Fibroblast of mammary gland (primary cell): ENCODE data around the gene ASMTL.

Experiments
- DNase-seq: peaks from one replicate; pipeline ENCODE4 v3.0.0-alpha.2; 2010; ENCODE audit warnings: low read depth
- H3K4me3 ChIP-seq: 2 replicates; pipeline ENCODE4 v1.5.1; 2011; ENCODE audit warnings: low read depth, mild to moderate bottlenecking, low read length, moderate library complexity; ENCODE audit not compliant: control insufficient read depth
- TF ChIP-seq, protein P1 (sequence below): conservative IDR thresholded peaks from 2 replicates; pipeline ENCODE4 v1.5.1; 2011; ENCODE audit warnings: low read depth, low read length, inconsistent platforms; ENCODE audit not compliant: control insufficient read depth, insufficient read depth

Gene ASMTL

DNA sequence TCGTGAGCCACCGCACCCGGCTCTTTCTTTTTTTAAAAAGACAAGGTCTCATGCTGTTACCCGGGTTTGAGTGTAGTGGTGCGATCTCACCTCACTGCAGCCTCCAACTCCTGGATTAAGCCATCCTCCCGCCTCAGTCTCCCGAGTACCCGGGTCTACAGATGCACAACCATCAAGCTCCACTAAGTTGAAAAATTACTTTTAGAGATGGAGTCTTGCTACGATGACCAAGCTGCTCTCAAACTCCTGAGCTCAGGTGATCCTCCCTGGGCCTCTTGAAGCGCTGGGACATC is 62.8 kb downstream of the ASMTL start:
- no peak overlapping the region for H3K4me3 ChIP-seq
- TF ChIP-seq, protein P1, sequence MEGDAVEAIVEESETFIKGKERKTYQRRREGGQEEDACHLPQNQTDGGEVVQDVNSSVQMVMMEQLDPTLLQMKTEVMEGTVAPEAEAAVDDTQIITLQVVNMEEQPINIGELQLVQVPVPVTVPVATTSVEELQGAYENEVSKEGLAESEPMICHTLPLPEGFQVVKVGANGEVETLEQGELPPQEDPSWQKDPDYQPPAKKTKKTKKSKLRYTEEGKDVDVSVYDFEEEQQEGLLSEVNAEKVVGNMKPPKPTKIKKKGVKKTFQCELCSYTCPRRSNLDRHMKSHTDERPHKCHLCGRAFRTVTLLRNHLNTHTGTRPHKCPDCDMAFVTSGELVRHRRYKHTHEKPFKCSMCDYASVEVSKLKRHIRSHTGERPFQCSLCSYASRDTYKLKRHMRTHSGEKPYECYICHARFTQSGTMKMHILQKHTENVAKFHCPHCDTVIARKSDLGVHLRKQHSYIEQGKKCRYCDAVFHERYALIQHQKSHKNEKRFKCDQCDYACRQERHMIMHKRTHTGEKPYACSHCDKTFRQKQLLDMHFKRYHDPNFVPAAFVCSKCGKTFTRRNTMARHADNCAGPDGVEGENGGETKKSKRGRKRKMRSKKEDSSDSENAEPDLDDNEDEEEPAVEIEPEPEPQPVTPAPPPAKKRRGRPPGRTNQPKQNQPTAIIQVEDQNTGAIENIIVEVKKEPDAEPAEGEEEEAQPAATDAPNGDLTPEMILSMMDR: no peak
- DNase-seq: no peak

DNA sequence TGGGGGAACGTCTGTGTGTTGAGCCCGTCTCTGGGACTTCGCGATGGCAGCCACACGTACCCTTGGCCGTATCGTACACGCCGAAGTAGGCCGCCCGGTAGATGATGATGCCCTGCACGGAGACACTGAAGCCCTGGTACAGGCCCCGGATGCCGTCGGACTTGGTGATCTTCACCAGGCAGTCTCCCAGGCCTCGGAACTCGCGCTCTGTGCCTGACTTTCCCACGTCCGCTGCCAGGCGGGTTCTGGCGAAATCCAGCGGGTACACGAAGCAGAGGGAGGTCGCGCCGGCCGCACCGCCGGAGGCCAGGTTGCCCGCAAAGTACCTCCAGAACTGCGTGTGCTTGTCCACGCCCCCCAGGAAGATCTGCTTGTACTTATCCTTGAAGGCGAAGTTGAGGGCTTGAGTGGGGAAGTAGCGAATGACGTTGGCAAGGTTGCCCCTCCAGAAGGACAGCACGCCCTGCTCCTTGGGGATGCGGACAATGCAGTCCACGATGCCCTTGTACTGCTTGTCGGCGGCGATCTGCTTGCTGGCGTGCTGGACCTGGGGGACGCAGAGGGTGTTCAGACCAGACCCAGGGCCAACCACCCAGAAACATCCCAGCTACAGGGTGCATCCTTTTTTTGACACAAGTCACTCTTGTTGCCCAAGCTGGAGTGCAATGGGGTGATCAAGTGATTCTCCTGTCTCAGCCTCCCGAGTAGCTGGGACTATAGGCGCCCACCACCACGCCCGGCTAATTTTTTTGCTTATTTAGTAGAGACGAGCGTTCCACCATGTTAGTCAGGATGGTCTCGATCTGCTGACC is 63.3 kb downstream of the ASMTL start:
- DNase-seq: no peak
- no peak overlapping the region for H3K4me3 ChIP-seq
- TF ChIP-seq, protein P1: no peak

DNA sequence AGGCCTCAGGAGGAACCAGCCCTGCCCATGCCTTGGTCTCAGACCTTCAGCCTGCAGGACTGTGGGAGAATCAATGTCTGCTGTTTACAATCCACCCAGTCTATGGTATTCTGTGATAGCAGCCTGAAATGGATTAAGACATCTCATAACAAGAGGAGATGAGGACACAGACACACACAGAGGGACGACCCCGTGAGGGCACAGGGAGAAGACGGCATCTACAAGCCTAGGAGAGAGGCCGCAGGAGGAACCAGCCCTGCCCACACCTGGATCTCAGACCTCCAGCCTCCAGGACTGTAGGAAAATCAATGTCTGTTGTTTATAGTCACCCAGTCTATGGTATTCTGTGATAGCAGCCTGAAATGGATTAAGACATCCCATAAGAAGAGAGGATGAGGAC is 64.1 kb downstream of the ASMTL start:
- TF ChIP-seq, protein P1: no peak
- DNase-seq: no peak
- H3K4me3 ChIP-seq: no peak overlapping the region

DNA sequence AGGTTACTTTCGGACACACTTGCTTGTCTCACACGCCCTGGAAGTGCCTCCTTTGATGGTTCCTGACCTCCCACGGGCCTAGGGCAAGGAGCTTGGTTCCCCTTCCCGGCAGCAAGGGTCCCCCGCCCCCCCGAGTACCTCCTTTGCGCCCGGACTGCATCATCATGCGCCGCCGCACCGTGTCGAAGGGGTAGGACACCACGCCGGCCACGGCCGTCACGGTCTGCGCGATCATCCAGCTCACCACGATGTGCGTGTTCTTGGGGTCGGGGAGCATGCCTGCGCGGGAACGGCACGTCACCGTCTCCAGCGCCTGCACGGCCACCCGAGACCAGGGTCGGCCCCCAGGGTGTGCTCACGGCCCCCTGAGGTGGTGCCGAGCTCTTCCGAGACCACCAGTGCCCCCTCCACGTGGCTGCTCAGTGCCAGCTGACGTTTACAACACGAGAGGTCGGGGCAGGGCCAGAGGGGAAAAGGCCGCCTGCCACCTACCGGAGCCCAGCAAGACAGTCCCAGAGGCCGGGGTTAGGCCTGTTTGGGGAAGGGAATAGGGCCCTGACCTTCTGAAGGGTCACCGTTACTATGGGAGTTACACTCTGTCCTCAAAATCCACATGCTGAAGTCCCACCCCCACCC is 65.5 kb downstream of the ASMTL start:
- DNase-seq: no peak
- H3K4me3 ChIP-seq: no peak overlapping the region
- TF ChIP-seq, protein P1: no peak

DNA sequence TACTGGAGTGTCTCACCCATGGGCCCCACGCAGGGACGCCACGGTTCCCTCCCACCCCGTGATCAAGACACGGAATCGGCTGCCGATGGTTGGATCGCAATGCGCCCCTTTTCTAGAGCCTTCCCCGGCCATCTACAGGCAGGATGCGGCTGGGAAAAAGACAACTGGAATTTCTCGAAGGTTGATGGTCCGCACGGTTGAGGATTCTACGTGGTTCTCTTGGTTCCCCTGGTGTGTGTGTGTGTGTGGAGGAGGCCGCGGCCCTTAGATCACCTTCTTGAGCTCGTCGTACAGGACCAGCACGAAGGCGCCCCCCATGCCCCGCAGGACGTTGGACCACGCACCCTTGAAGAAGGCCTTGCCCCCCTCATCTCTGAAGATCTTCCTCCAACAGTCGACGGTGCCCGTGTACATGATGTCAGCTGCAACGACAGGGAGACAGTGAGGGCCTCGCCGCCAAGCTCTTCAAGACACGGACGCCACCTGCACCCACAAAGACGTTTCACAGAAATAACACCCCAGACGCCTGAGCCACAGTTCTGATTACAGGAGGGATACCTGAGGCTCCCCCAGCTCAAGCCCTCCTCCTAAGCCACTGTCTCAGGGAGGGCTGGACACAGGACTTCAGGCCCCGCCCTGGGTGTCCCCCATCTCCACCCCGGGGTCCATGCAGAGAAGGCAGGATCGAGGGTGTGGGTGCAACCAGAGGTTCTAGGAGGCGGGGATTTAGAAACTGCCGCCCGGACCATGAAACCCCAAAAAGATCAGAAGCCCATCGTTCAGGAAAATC is 66.2 kb downstream of the ASMTL start:
- DNase-seq: no peak
- TF ChIP-seq, protein P1: no peak
- H3K4me3 ChIP-seq: no peak overlapping the region

DNA sequence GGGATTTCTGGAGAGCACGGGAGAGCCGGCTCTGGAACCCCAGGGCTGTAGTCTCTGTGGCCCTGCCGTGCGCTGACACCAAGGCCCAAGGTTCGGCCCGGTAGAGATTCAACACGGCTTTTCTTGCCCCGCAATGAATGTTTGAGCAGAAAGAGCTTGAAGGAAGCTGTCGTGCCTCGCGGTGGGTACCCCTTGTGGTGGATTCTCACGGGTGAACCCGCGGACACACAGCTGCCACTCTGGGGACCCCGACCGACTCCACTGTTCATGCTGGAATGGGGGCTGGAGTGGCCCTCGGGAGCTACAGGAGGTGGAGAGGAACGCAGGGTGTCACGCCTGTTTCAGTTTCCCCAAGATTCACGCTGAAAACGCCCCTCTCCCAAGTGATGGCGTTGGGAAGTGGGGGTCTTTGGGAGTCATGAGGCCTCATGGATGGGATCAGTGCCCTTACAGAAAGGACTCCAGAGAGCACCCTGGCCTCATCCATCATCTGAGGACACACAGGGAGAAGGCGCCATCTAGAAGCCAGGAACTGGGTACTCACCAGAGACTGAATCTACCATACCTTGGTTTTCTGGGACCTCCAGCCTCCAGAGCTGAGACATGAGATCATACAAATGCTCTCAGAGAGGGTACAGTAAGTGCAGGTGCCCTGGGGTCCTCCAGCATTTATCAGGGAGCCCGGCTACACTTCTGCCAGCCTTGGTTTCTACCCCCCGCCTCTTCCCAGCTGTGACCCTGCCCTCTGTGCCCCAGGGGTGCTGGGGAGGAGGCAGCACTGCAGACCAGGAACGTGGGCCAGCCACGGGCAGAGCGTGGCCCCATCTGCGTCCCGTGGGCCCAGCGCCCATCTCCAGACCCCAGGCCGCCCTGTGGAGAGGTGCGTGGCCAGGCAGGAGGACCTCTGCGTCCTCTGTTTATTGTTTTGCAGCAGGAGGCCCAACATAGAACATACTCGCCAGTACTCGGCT is 67.2 kb downstream of the ASMTL start:
- no peak overlapping the region for H3K4me3 ChIP-seq
- no peak for DNase-seq
- TF ChIP-seq, protein P1: no peak
